A549 (cell line): ENCODE results near the gene SPEM1. TPM values are rescaled to one million over a fixed set of nuclear protein-coding genes. Genes with fewer than 3 reads are reported as not detected.

Source experiments
- ATAC-seq, 2 experiments: fragments of 200-7000 bp in 1 of 2; fragments of >200 bp in 1 of 2; cut with Nextera tagmentation in 1 of 2; cut with Tn5 transposase in 1 of 2; 3 replicates each; pipeline versions ENCODE4 v1.8.0 to v1.9.1; 2018 to 2020; ENCODE audit warnings: mild to moderate bottlenecking in 1 of 2, moderate library complexity in 1 of 2
- CTCF ChIA-PET: fragments of 300-600 bp; sonication (Branson Sonifier 250); formaldehyde crosslinking; extraction: SDS; loops from one replicate; lab custom pipeline; 2021; ENCODE audit warnings: antibody characterized with exemption, inconsistent platforms; lab: Yijun Ruan, JAX
- POLR2A ChIA-PET: fragments of 350-600 bp; formaldehyde crosslinking; extraction: SDS; loops from one replicate; lab custom pipeline; 2021; ENCODE audit warnings: antibody characterized with exemption, inconsistent platforms; lab: Yijun Ruan, JAX
- DNase-seq, 2 experiments: peaks; one replicate each; pipeline versions ENCODE4 v3.0.0 to v3.0.0-alpha.2; 2011 to 2016; ENCODE audit warnings: low read depth in 1 of 2, low spot score in 1 of 2
- FAIRE-seq: peaks from 2 replicates; lab custom pipeline; 2011; peaks lifted over from hg19 to GRCh38; lab: Jason Lieb, UNC
- H3K27ac ChIP-seq, 2 experiments: fragments of >200 bp; sonication (Bioruptor Twin); formaldehyde crosslinking; 3 replicates each; pipeline ENCODE4 v1.5.1; 2016 to 2017
- H3K4me1 ChIP-seq: fragments of >200 bp; sonication (Bioruptor Twin); formaldehyde crosslinking; 3 replicates; pipeline ENCODE4 v1.6.1; 2016
- H3K4me2 ChIP-seq: fragments of >200 bp; sonication (Bioruptor Twin); formaldehyde crosslinking; 3 replicates; pipeline ENCODE4 v1.6.1; 2016
- H3K4me3 ChIP-seq: fragments of >200 bp; sonication (Bioruptor Twin); formaldehyde crosslinking; 3 replicates; pipeline ENCODE4 v1.5.1; 2016
- H3K9me3 ChIP-seq: fragments of >200 bp; sonication (Bioruptor Twin); formaldehyde crosslinking; 3 replicates; pipeline ENCODE4 v1.6.1; 2016
- BHLHE40 ChIP-seq: IDR thresholded peaks from 2 replicates; pipeline ENCODE4 v1.6.1; 2012; ENCODE audit warnings: low read depth, low read length, inconsistent platforms
- CBX8 ChIP-seq: fragments of 200-600 bp; sonication (generic); IDR thresholded peaks from 2 replicates; pipeline ENCODE4 v1.6.1; 2016
- CEBPB ChIP-seq, 2 experiments: fragments of >200 bp in 1 of 2; sonication (Bioruptor Twin) in 1 of 2; formaldehyde crosslinking in 1 of 2; IDR thresholded peaks; 2 replicates each; pipeline ENCODE4 v1.6.1; 2012 to 2016
- CHD2 ChIP-seq: fragments of 150-350 bp; IDR thresholded peaks from 2 replicates; pipeline ENCODE4 v1.6.1; 2014; ENCODE audit warnings: low read length; ENCODE audit not compliant: partially characterized antibody
- CHD4 ChIP-seq: fragments of 200-600 bp; sonication (generic); IDR thresholded peaks from 2 replicates; pipeline ENCODE4 v1.6.1; 2016; ENCODE audit warnings: antibody characterized with exemption, mild to moderate bottlenecking, borderline replicate concordance
- CTCF ChIP-seq: fragments of >200 bp; sonication (Bioruptor Twin); formaldehyde crosslinking; IDR thresholded peaks from 3 replicates; pipeline ENCODE4 v1.5.1; 2016
- EHMT2 ChIP-seq: fragments of 200-600 bp; sonication (generic); IDR thresholded peaks from 2 replicates; pipeline ENCODE4 v1.6.1; 2016; ENCODE audit warnings: antibody characterized with exemption, low read depth, mild to moderate bottlenecking, moderate library complexity
- EP300 ChIP-seq, 2 experiments: fragments of >200 bp; sonication (Bioruptor Twin); formaldehyde crosslinking; IDR thresholded peaks; 2 replicates in 1 of 2; 3 replicates in 1 of 2; pipeline ENCODE4 v1.6.1; 2016 to 2017
- FOSL2 ChIP-seq, 2 experiments: fragments of 450-650 bp in 1 of 2; fragments of >200 bp in 1 of 2; sonication (Bioruptor Twin) in 1 of 2; formaldehyde crosslinking; IDR thresholded peaks; 2 replicates each; pipeline versions ENCODE4 v1.5.0 to v1.6.1; 2016 to 2020; ENCODE audit warnings: mild to moderate bottlenecking in 1 of 2, moderate library complexity in 1 of 2
- HDAC2 ChIP-seq: fragments of 200-600 bp; sonication (generic); IDR thresholded peaks from 2 replicates; pipeline ENCODE4 v1.6.1; 2016
- HES2 ChIP-seq: fragments of >200 bp; sonication (Bioruptor Twin); formaldehyde crosslinking; IDR thresholded peaks from 2 replicates; pipeline ENCODE4 v1.6.1; 2016
- HOXA7 ChIP-seq: fragments of 250-450 bp; sonication (Bioruptor Pico); IDR thresholded peaks from 2 replicates; pipeline ENCODE4 v1.5.0; 2020; ENCODE audit warnings: mild to moderate bottlenecking, moderate library complexity
- JUN ChIP-seq, 2 experiments: fragments of >200 bp; sonication (Bioruptor Twin); formaldehyde crosslinking; IDR thresholded peaks; 2 replicates in 1 of 2; 3 replicates in 1 of 2; pipeline ENCODE4 v1.6.1; 2016 to 2017
- KDM1A ChIP-seq: fragments of 200-600 bp; sonication (generic); IDR thresholded peaks from 2 replicates; pipeline ENCODE4 v1.6.1; 2016; ENCODE audit warnings: low read depth, mild to moderate bottlenecking
- KDM5A ChIP-seq: fragments of 200-600 bp; sonication (generic); IDR thresholded peaks from 2 replicates; pipeline ENCODE4 v1.6.1; 2016; ENCODE audit warnings: antibody characterized with exemption, mild to moderate bottlenecking
- MAZ ChIP-seq: fragments of 150-350 bp; IDR thresholded peaks from 2 replicates; pipeline ENCODE4 v1.6.1; 2014; ENCODE audit warnings: antibody characterized with exemption, low read depth, low read length, borderline replicate concordance
- MYC ChIP-seq: IDR thresholded peaks from 2 replicates; pipeline ENCODE4 v1.6.1; 2012; ENCODE audit warnings: mild to moderate bottlenecking, inconsistent platforms, low read length, improper control_type of control experiment, borderline replicate concordance
- NR3C1 ChIP-seq: fragments of >200 bp; sonication (Bioruptor Twin); formaldehyde crosslinking; IDR thresholded peaks from 3 replicates; pipeline ENCODE4 v1.6.1; 2017
- POLR2A ChIP-seq: IDR thresholded peaks from 2 replicates; pipeline ENCODE4 v1.6.1; 2012; ENCODE audit warnings: mild to moderate bottlenecking, low read length
- POLR2AphosphoS2 ChIP-seq: conservative IDR thresholded peaks from 2 replicates; pipeline ENCODE4 v1.6.1; 2012; ENCODE audit warnings: low read length, improper control_type of control experiment, inconsistent platforms
- RAD21 ChIP-seq, 2 experiments: fragments of >200 bp in 1 of 2; sonication (Bioruptor Twin) in 1 of 2; formaldehyde crosslinking in 1 of 2; IDR thresholded peaks in 1 of 2; conservative IDR thresholded peaks in 1 of 2; 2 replicates in 1 of 2; 3 replicates in 1 of 2; pipeline ENCODE4 v1.6.1; 2012 to 2018; ENCODE audit warnings: inconsistent platforms in 1 of 2
- RCOR1 ChIP-seq: fragments of 150-350 bp; IDR thresholded peaks from 2 replicates; pipeline ENCODE4 v1.6.1; 2014; ENCODE audit warnings: antibody characterized with exemption, low read length, low read depth
- RFX5 ChIP-seq: fragments of 450-650 bp; IDR thresholded peaks from 2 replicates; pipeline ENCODE4 v1.7.1; 2014; ENCODE audit warnings: antibody characterized with exemption, mild to moderate bottlenecking, moderate library complexity
- RNF2 ChIP-seq: fragments of 200-600 bp; sonication (generic); IDR thresholded peaks from 2 replicates; pipeline ENCODE4 v1.6.1; 2016; ENCODE audit warnings: low read depth, mild to moderate bottlenecking, antibody characterized with exemption, moderate library complexity, borderline replicate concordance
- SMC3 ChIP-seq: fragments of >200 bp; sonication (Bioruptor Twin); formaldehyde crosslinking; IDR thresholded peaks from 3 replicates; pipeline ENCODE4 v1.6.1; 2018; ENCODE audit warnings: inconsistent platforms
- SREBF2 ChIP-seq: fragments of 450-650 bp; IDR thresholded peaks from 2 replicates; pipeline ENCODE4 v1.6.1; 2014; ENCODE audit warnings: mild to moderate bottlenecking, moderate library complexity
- TFCP2L1 ChIP-seq: fragments of 250-450 bp; sonication (Bioruptor Pico); IDR thresholded peaks from 2 replicates; pipeline ENCODE4 v1.5.0; 2021; ENCODE audit warnings: mild to moderate bottlenecking
- ZC3H11A ChIP-seq: fragments of 450-650 bp; IDR thresholded peaks from 2 replicates; pipeline ENCODE4 v1.6.1; 2014; ENCODE audit warnings: antibody characterized with exemption, mild to moderate bottlenecking
- WGBS: methylation state at CpG from one replicate; pipeline ENCODE4 v1.1.6; 2017; ENCODE audit errors: missing lambda C conversion rate; 5-methylcytosine and 5-hydroxymethylcytosine counted together
- polyA plus RNA-seq, 4 experiments: library from polyadenylated mRNA; depleted of rRNA in 3 of 4; stranded (reverse); fragments of >200 nt; fragmentation: RNase III in 1 of 4; extraction: RNeasy Plus Mini Kit Qiagen cat#74134 plus additional on column Dnase treatment in 1 of 4; gene quantifications; 2 replicates in 3 of 4; 3 replicates in 1 of 4; pipeline ENCODE4 v1.2.3, GENCODE V29; 2011 to 2017

Gene SPEM1
- polyA plus RNA-seq, 2 of the 4 experiments (the other 2 are of a cell fraction): 0.09 TPM; not detected in 1

- ChIA-PET POLR2A (no interaction called here), CTCF (interaction anchor here (0.8 to 2.1 kb wide), 2 partner anchors 10 to 20 kb away, joined by 3 to 9 read pairs; no protein-coding TSS in a partner anchor)
These were observed 3.8 kb upstream of the SPEM1 start for GRCh38 chr17:7416323-7416722.

GRCh38 chr17:7417056-7417655 is 3.0 kb upstream of the SPEM1 start:
- TF ChIP-seq POLR2A (no peak), CBX8 (no peak), KDM1A (no peak), EHMT2 (no peak), MAZ (no peak), SMC3 (no peak), HDAC2 (no peak), MYC (no peak), RNF2 (no peak), CHD4 (no peak), SREBF2 (no peak), CHD2 (no peak)
- TF ChIP-seq, all 56 proteins: peak for 0
- Histone ChIP-seq H3K9me3 (no peaks in the 10 kb centered on the region), H3K4me3 (no peak overlapping the region), H3K4me2 (no peak overlapping the region), H3K4me1 (0 out of 3 replicates have a peak, but pooled peaks cover 3% of the 10 kb centered on the region), H3K27ac (no peak overlapping the region)
- no peak for DNase-seq
- CTCF ChIA-PET: interaction anchor here (0.8 to 2.1 kb wide), 2 partner anchors 19 to 144 kb away, joined by 3 to 9 read pairs; no protein-coding TSS in a partner anchor
- POLR2A ChIA-PET: no interaction called here
- no peak for FAIRE-seq
- WGBS: 95% methylated on average over 54 of the region's 54 CpGs
- ATAC-seq: no peak

More at GRCh38 chr17:7416323-7416722, 3.8 kb upstream of the SPEM1 start:
- no peak overlapping the region for H3K4me2 ChIP-seq
- TF ChIP-seq FOSL2 (IDR thresholded peaks at IDR 0.05) (no peak), FOSL2 (CRISPR knock-in tag; IDR thresholded peaks at IDR 0.05) (no peak), EP300 (IDR thresholded peaks at IDR 0.05) (no peak), HOXA7 (CRISPR knock-in tag) (no peak), RAD21 (conservative IDR thresholded peaks at IDR 0.05 in 1 of 2, IDR thresholded peaks at IDR 0.05 in 1 of 2) (peak in 1 of 2 experiments; percentile 35; a peak in 2 of 5 replicates)
- no peak for FAIRE-seq
- ATAC-seq: peak in 1 of 2 experiments; percentile 10; a peak in 2 of 6 replicates
- 0 out of 3 replicates have a peak, but pooled peaks cover 3% of the 10 kb centered on the region for H3K4me1 ChIP-seq
- H3K9me3 ChIP-seq: no peaks in the 10 kb centered on the region
- H3K4me3 ChIP-seq: no peak overlapping the region
- H3K27ac ChIP-seq: no peak overlapping the region
- 57% methylated on average over 6 of the region's 6 CpGs for WGBS
- DNase-seq: no peak

GRCh38 chr17:7418472-7419152 is 1.5 kb upstream of the SPEM1 start:
- ChIA-PET POLR2A (no interaction called here), CTCF (interaction anchor here (1.2 to 3.3 kb wide), 4 partner anchors 13 to 63 kb away, joined by 3 to 18 read pairs (median 6); partner anchors contain the start of gene TMEM95)
- ATAC-seq (no peak), FAIRE-seq (no peak), DNase-seq (no peak)
- no peaks in the 10 kb centered on the region for H3K9me3 ChIP-seq
- H3K4me2 ChIP-seq: no peak overlapping the region
- 0 out of 3 replicates have a peak, but pooled peaks cover under 1% of the 10 kb centered on the region for H3K4me1 ChIP-seq
- TF ChIP-seq RFX5 (no peak), CTCF (no peak), TFCP2L1 (CRISPR knock-in tag) (no peak), ZC3H11A (no peak), KDM1A (no peak), KDM5A (no peak), CBX8 (no peak), HES2 (no peak), RNF2 (no peak), NR3C1 (no peak), POLR2AphosphoS2 (no peak), JUN (IDR thresholded peaks at IDR 0.05) (no peak), RCOR1 (no peak), CEBPB (IDR thresholded peaks at IDR 0.05) (no peak), BHLHE40 (no peak)
- H3K27ac ChIP-seq: no peak overlapping the region
- 76% methylated on average over 18 of the region's 18 CpGs for WGBS
- no peak overlapping the region for H3K4me3 ChIP-seq
